IMR-90 (cell line): Measurements from ENCODE around the gene TMTC2.

Source experiments
- CEBPB ChIP-seq: IDR thresholded peaks from 2 replicates; pipeline ENCODE4 v1.6.1; 2012; ENCODE audit warnings: low read depth, low read length, improper control_type of control experiment
- CTCF ChIP-seq: conservative IDR thresholded peaks from 2 replicates; pipeline ENCODE4 v1.5.1; 2012; ENCODE audit warnings: mild to moderate bottlenecking, low read depth, low read length, improper control_type of control experiment
- ELK1 ChIP-seq: fragments of 150-350 bp; IDR thresholded peaks from 2 replicates; pipeline ENCODE4 v1.6.1; 2016; ENCODE audit warnings: low read depth, mild to moderate bottlenecking, low read length, moderate library complexity, borderline replicate concordance
- MAZ ChIP-seq: IDR thresholded peaks from 2 replicates; pipeline ENCODE4 v1.6.1; 2012; ENCODE audit warnings: low read depth, mild to moderate bottlenecking, low read length, improper control_type of control experiment, moderate library complexity, borderline replicate concordance
- MXI1 ChIP-seq: IDR thresholded peaks from 2 replicates; pipeline ENCODE4 v1.6.1; 2012; ENCODE audit warnings: low read depth, mild to moderate bottlenecking, low read length, moderate library complexity, borderline replicate concordance
- NFE2L2 ChIP-seq: fragments of 150-350 bp; IDR thresholded peaks from 2 replicates; pipeline ENCODE4 v1.6.1; 2016; ENCODE audit warnings: low read depth, mild to moderate bottlenecking, low read length
- POLR2A ChIP-seq: IDR thresholded peaks from 2 replicates; pipeline ENCODE4 v1.6.1; 2012; ENCODE audit warnings: mild to moderate bottlenecking, low read depth, low read length
- RAD21 ChIP-seq: IDR thresholded peaks from 2 replicates; pipeline ENCODE4 v1.6.1; 2012; ENCODE audit warnings: low read length, improper control_type of control experiment
- RCOR1 ChIP-seq: IDR thresholded peaks from 2 replicates; pipeline ENCODE4 v1.6.1; 2012; ENCODE audit warnings: mild to moderate bottlenecking, low read length, improper control_type of control experiment; ENCODE audit not compliant: insufficient replicate concordance
- RFX5 ChIP-seq: IDR thresholded peaks from 2 replicates; pipeline ENCODE4 v1.8.0; 2012; ENCODE audit warnings: low read depth, mild to moderate bottlenecking, low read length, moderate library complexity
- SMC3 ChIP-seq: fragments of 150-350 bp; IDR thresholded peaks from 2 replicates; pipeline ENCODE4 v1.6.1; 2016; ENCODE audit warnings: low read depth, mild to moderate bottlenecking, antibody characterized with exemption, low read length, moderate library complexity
- USF2 ChIP-seq: fragments of 150-350 bp; IDR thresholded peaks from 2 replicates; pipeline ENCODE4 v1.6.1; 2017; ENCODE audit warnings: mild to moderate bottlenecking, antibody characterized with exemption, low read length, low read depth

GRCh38 chr12:82728710-82729109, 42.0 kb downstream of the TMTC2 start:
- TF ChIP-seq USF2 (no peak), CTCF (no peak), POLR2A (no peak), RFX5 (no peak), NFE2L2 (no peak), ELK1 (no peak), RAD21 (no peak), CEBPB (no peak), SMC3 (no peak), RCOR1 (no peak), MXI1 (no peak), MAZ (no peak)
